Astrocyte (in vitro differentiated cells and primary cell): ENCODE results near the gene RMND5A. TPM values are rescaled to one million over a fixed set of nuclear protein-coding genes. Genes with fewer than 3 reads are reported as not detected.

Experiments used
- DNase-seq: peaks from one replicate; pipeline ENCODE4 v3.0.0-alpha.2; 2010; ENCODE audit warnings: low read depth
- FAIRE-seq: peaks from 2 replicates; lab custom pipeline; 2011; peaks lifted over from hg19 to GRCh38; lab: Jason Lieb, UNC
- H2AFZ ChIP-seq: 2 replicates; pipeline ENCODE4 v1.6.0; 2012; ENCODE audit warnings: low read depth, low read length, inconsistent platforms
- H3K27ac ChIP-seq: 2 replicates; pipeline ENCODE4 v1.5.1; 2011; ENCODE audit warnings: low read depth, low read length, inconsistent platforms
- H3K27me3 ChIP-seq: 2 replicates; pipeline ENCODE4 v1.6.0; 2011; ENCODE audit warnings: low read length, inconsistent platforms; ENCODE audit not compliant: insufficient read depth
- H3K36me3 ChIP-seq: 2 replicates; pipeline ENCODE4 v1.5.1; 2011; ENCODE audit warnings: low read length, inconsistent platforms; ENCODE audit not compliant: insufficient read depth
- H3K4me1 ChIP-seq: 2 replicates; pipeline ENCODE4 v1.5.1; 2011; ENCODE audit warnings: low read length, inconsistent platforms; ENCODE audit not compliant: insufficient read depth
- H3K4me2 ChIP-seq: 2 replicates; pipeline ENCODE4 v1.6.0; 2012; ENCODE audit warnings: low read length, inconsistent platforms
- H3K4me3 ChIP-seq: 2 replicates; pipeline ENCODE4 v1.5.1; 2011; ENCODE audit warnings: low read depth, mild to moderate bottlenecking, low read length, inconsistent platforms; ENCODE audit not compliant: insufficient read depth
- H3K79me2 ChIP-seq: 2 replicates; pipeline ENCODE4 v1.6.0; 2012; ENCODE audit warnings: mild to moderate bottlenecking, low read length, inconsistent platforms; ENCODE audit not compliant: insufficient read depth
- H3K9ac ChIP-seq: 2 replicates; pipeline ENCODE4 v1.6.0; 2012; ENCODE audit warnings: mild to moderate bottlenecking, low read length, inconsistent platforms
- H3K9me3 ChIP-seq: 2 replicates; pipeline ENCODE4 v1.5.1; 2012; ENCODE audit warnings: low read depth, mild to moderate bottlenecking, low read length, inconsistent platforms; ENCODE audit not compliant: insufficient read depth
- H4K20me1 ChIP-seq: 2 replicates; pipeline ENCODE4 v1.6.0; 2012; ENCODE audit warnings: low read length, inconsistent platforms; ENCODE audit not compliant: insufficient read depth
- H3K27ac Mint-ChIP-seq: one replicate; pipeline ENCODE4 v1.8.0; 2021; ENCODE audit warnings: mild to moderate bottlenecking, mixed read lengths; ENCODE audit not compliant: unreplicated experiment
- H3K27me3 Mint-ChIP-seq: one replicate; pipeline ENCODE4 v1.8.0; 2021; ENCODE audit warnings: low read depth, mixed read lengths; ENCODE audit not compliant: unreplicated experiment
- H3K36me3 Mint-ChIP-seq: one replicate; pipeline ENCODE4 v1.8.0; 2021; ENCODE audit warnings: low read depth, mixed read lengths; ENCODE audit not compliant: unreplicated experiment
- H3K4me1 Mint-ChIP-seq: one replicate; pipeline ENCODE4 v1.8.0; 2021; ENCODE audit warnings: low read depth, mixed read lengths; ENCODE audit not compliant: unreplicated experiment
- H3K4me3 Mint-ChIP-seq: one replicate; pipeline ENCODE4 v1.8.0; 2021; ENCODE audit warnings: mild to moderate bottlenecking, moderate library complexity, mixed read lengths; ENCODE audit not compliant: unreplicated experiment
- H3K9me3 Mint-ChIP-seq: one replicate; pipeline ENCODE4 v1.8.0; 2021; ENCODE audit warnings: mild to moderate bottlenecking, mixed read lengths; ENCODE audit not compliant: unreplicated experiment
- CTCF ChIP-seq: IDR thresholded peaks from 2 replicates; pipeline ENCODE4 v1.5.1; 2011; ENCODE audit warnings: low read depth, mild to moderate bottlenecking, inconsistent platforms, low read length, moderate library complexity; ENCODE audit not compliant: insufficient read depth
- EZH2 ChIP-seq: IDR thresholded peaks from 2 replicates; pipeline ENCODE4 v1.6.1; 2012; ENCODE audit warnings: mild to moderate bottlenecking, low read length, inconsistent platforms; ENCODE audit not compliant: insufficient read depth
- total RNA-seq: library from RNA; stranded (reverse); gene quantifications from 2 replicates; pipeline ENCODE4 v1.2.1, GENCODE V29; 2021

Gene RMND5A
- total RNA-seq, 1 donor from 2014 or later: 33.6 TPM

DNA sequence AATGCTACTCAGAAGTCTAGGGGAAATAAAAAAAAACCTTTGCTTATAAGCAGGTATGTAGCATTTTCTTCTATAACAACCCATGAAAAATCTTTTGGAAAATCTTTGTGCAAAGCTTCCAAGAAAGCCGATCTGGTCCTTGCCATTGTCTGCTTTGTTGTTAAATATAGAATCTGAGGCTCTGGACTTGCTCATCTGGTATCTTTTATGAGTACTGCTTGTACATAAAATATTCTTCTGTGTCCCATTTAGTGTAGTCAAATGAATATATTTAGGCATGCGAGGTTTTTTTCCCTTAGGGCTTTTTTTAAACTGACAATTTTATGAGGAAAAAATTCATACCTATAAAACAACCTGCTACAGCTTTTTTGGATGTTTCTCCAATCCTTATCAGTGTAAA is 45.0 kb upstream of the RMND5A start:
- Histone ChIP-seq H3K4me2 (no peak overlapping the region), H3K9ac (no peak overlapping the region), H3K9me3 (no peaks in the 10 kb centered on the region), H3K27me3 (no peaks in the 10 kb centered on the region), H4K20me1 (no peaks in the 10 kb centered on the region), H3K79me2 (no peaks in the 10 kb centered on the region), H3K36me3 (no peaks in the 10 kb centered on the region), H3K4me3 (no peak overlapping the region), H2AFZ (no peak overlapping the region), H3K27ac (no peak overlapping the region), H3K4me1 (no peaks in the 10 kb centered on the region)
- Mint-ChIP-seq H3K27ac (no peak overlapping the region), H3K4me1 (peaks cover 3% of the 10 kb centered on the region), H3K4me3 (no peak overlapping the region), H3K36me3 (no peaks in the 10 kb centered on the region), H3K9me3 (peaks cover 2% of the 10 kb centered on the region), H3K27me3 (no peaks in the 10 kb centered on the region)
- FAIRE-seq: no peak
- no peak for TF ChIP-seq EZH2
- no peak for TF ChIP-seq CTCF
- DNase-seq: no peak

DNA sequence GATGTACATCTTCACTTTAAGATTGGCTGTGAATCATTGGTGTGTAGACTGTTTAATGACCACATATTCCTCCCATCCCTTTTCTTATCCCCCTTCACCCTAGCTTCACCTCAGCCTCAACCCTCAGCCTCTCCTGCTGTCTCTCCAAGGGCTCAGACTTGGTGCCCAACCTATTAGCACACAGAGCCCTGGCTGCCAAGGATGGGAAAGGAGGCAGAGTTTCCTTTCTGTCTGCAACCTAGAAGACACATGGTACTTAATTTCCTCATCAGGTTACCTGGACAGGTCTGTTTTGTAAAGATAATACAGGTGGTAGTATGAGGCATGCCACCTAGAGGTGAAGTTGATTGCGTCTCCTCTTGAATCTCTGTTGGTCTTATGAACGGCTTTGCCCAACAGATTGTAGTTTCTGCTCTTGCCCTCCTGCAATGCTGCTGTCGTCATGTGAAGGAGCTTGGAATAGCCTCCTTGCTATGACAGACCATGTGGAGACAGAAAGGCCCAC is 44.5 kb upstream of the RMND5A start:
- Mint-ChIP-seq H3K4me1 (peaks cover 3% of the 10 kb centered on the region), H3K4me3 (no peak overlapping the region), H3K36me3 (no peaks in the 10 kb centered on the region), H3K27me3 (peaks cover 2% of the 10 kb centered on the region), H3K27ac (no peak overlapping the region), H3K9me3 (peaks cover 2% of the 10 kb centered on the region)
- H4K20me1 ChIP-seq: no peaks in the 10 kb centered on the region
- DNase-seq: no peak
- H3K4me3 ChIP-seq: no peak overlapping the region
- H3K79me2 ChIP-seq: no peaks in the 10 kb centered on the region
- no peak overlapping the region for H2AFZ ChIP-seq
- no peak for FAIRE-seq
- no peak overlapping the region for H3K27ac ChIP-seq
- no peaks in the 10 kb centered on the region for H3K9me3 ChIP-seq
- no peak overlapping the region for H3K4me2 ChIP-seq
- no peak overlapping the region for H3K9ac ChIP-seq
- no peaks in the 10 kb centered on the region for H3K4me1 ChIP-seq
- H3K27me3 ChIP-seq: no peaks in the 10 kb centered on the region
- no peaks in the 10 kb centered on the region for H3K36me3 ChIP-seq
- TF ChIP-seq EZH2: no peak
- TF ChIP-seq CTCF: no peak

DNA sequence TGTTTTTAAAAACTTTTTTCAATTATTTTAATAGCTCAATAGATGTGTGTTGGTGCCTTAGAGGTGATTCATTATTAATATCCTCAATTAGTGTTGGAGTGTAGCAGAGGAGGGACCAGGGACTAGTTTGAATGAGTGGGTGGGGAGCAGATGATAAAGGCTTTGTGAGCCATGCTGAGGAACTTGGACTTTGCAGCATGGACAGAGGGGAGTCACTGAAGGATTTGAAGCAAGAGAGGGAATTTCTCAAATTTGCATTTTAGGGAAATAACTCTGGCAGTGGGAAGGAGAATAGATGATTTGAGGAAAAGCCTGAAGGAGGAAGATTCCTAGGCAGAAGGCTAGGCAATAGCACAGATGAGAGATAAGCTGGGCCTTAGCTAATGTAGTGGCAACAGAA is 42.3 kb upstream of the RMND5A start:
- no peak overlapping the region for H3K9ac ChIP-seq
- no peaks in the 10 kb centered on the region for H3K4me1 ChIP-seq
- no peaks in the 10 kb centered on the region for H3K27me3 ChIP-seq
- no peak overlapping the region for H3K4me3 Mint-ChIP-seq
- no peaks in the 10 kb centered on the region for H3K36me3 ChIP-seq
- FAIRE-seq: no peak
- no peaks in the 10 kb centered on the region for H3K36me3 Mint-ChIP-seq
- no peaks in the 10 kb centered on the region for H3K4me1 Mint-ChIP-seq
- H3K4me3 ChIP-seq: no peak overlapping the region
- no peaks in the 10 kb centered on the region for H3K79me2 ChIP-seq
- no peak overlapping the region for H3K27ac ChIP-seq
- no peak overlapping the region for H2AFZ ChIP-seq
- no peaks in the 10 kb centered on the region for H4K20me1 ChIP-seq
- peaks cover 2% of the 10 kb centered on the region for H3K27me3 Mint-ChIP-seq
- peaks cover 2% of the 10 kb centered on the region for H3K9me3 Mint-ChIP-seq
- no peak for DNase-seq
- TF ChIP-seq CTCF: no peak
- TF ChIP-seq EZH2: no peak
- H3K4me2 ChIP-seq: no peak overlapping the region
- H3K27ac Mint-ChIP-seq: no peak overlapping the region
- H3K9me3 ChIP-seq: no peaks in the 10 kb centered on the region
